Astrocyte of the cerebellum (primary cell): ENCODE results near the gene ANKRD9.

Experiments
- DNase-seq: peaks from one replicate; pipeline ENCODE4 v3.0.0-alpha.2; 2011; ENCODE audit warnings: low read depth
- H3K4me3 ChIP-seq: 2 replicates; pipeline ENCODE4 v1.5.1; 2011; ENCODE audit warnings: mild to moderate bottlenecking, low read depth, low read length, moderate library complexity
- in situ Hi-C: cut with HindIII; loops from 2 replicates; pipeline ENCODE4 v1.10.0; 2017; ENCODE audit warnings: low sequenced_read_pairs
- TF ChIP-seq, protein P1 (sequence below): IDR thresholded peaks from 2 replicates; pipeline ENCODE4 v1.5.1; 2012; ENCODE audit warnings: low read length, low read depth, moderate library complexity, mild to moderate bottlenecking; ENCODE audit errors: missing control alignments

ANKRD9 gene

DNA sequence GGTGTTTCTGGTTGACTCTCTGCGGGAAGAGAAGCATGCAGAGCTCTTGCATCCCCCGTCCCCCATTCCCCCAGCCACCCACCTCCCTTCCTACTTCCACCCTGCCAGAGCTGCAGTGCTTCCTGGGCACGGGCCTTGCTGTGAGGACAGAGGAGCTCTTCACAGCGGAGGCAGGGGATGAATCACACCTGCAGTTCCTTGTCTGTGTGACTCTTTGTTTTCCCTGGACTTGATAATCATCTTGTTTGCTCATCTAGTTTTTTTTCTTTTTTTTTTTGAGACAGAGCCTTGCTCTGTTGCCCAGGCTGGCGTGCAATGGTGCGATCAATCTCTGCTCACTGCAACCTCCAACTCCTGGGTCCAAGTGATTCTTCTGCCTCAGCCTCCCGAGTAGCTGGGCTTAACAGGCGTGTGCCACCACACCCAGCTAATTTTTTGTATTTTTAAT lies 27.8 kb downstream of the ANKRD9 start:
- TF ChIP-seq, protein P1, sequence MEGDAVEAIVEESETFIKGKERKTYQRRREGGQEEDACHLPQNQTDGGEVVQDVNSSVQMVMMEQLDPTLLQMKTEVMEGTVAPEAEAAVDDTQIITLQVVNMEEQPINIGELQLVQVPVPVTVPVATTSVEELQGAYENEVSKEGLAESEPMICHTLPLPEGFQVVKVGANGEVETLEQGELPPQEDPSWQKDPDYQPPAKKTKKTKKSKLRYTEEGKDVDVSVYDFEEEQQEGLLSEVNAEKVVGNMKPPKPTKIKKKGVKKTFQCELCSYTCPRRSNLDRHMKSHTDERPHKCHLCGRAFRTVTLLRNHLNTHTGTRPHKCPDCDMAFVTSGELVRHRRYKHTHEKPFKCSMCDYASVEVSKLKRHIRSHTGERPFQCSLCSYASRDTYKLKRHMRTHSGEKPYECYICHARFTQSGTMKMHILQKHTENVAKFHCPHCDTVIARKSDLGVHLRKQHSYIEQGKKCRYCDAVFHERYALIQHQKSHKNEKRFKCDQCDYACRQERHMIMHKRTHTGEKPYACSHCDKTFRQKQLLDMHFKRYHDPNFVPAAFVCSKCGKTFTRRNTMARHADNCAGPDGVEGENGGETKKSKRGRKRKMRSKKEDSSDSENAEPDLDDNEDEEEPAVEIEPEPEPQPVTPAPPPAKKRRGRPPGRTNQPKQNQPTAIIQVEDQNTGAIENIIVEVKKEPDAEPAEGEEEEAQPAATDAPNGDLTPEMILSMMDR = no peak
- DNase-seq = no peak
- no peak overlapping the region for H3K4me3 ChIP-seq
- in situ Hi-C loops = no loop called here

DNA sequence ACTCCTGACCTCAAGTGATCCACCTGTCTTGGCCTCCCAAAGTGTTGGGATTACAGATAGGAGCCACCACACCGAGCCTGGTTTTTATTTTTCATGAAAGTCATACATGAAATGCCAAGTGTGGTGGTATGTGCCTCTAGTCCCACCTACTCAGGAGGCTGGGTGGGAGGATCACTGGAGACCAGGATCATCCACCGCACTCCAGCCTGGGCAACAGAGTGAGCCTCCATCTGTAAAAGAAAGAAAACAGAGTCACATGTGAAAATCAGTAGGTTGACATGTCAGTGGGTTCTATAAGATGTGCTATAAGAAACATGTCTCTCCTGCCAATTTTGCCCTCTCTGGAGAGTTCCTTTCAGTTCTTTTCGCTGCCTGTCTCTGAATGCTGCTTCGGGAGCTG lies 28.2 kb downstream of the ANKRD9 start:
- in situ Hi-C loops = no loop called here
- TF ChIP-seq, protein P1 = no peak
- no peak overlapping the region for H3K4me3 ChIP-seq
- DNase-seq = no peak

DNA sequence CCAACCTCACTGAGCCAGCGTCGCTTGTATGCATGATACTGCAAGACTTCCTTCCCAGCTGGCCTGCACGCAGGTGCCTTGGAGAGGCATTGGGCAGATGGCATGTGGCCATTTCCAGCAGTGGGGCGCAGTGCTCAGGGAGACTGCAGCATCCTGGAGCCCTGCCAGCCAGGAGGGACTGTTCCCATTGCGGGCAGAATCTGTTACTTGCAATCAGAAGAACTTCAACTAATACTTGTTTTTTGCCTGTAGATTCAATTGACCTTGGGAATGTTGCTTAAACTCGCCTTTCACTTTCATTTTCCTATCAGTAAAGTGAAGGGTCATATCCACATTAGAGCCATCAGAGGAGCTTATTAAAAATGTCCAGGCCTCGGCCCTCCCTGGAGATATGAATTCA lies 29.8 kb downstream of the ANKRD9 start:
- H3K4me3 ChIP-seq = no peak overlapping the region
- no peak for DNase-seq
- TF ChIP-seq, protein P1 = no peak
- in situ Hi-C loops = no loop called here

GRCh38 chr14:102479107-102479506 lies 30.5 kb downstream of the ANKRD9 start:
- no peak overlapping the region for H3K4me3 ChIP-seq
- TF ChIP-seq, protein P1 = no peak
- in situ Hi-C loops = no loop called here
- DNase-seq = no peak

GRCh38 chr14:102474934-102475333 lies 34.6 kb downstream of the ANKRD9 start:
- TF ChIP-seq, protein P1 = no peak
- H3K4me3 ChIP-seq = no peak overlapping the region
- DNase-seq = peak; percentile 29
- in situ Hi-C loops = no loop called here

DNA sequence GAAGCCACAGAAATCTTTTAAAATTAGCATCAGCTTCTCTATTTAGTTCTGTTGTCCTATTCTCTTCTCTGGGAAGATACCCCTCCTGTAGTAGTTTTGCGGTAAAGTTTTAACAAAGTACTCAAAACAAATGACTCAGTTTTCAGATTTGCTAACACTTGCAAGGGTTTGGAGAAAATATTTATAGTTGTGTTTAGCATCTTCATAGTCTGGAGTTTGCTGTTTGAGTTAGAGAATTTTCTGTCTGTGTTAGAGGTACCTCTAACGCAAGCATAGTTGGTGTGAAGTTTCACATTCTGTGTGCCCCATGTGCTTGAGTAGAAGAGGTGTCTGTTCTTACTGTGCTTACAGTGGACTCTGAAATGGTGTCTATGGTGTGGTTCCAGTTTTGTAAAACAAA lies 36.0 kb downstream of the ANKRD9 start:
- TF ChIP-seq, protein P1 = no peak
- no peak for DNase-seq
- H3K4me3 ChIP-seq = no peak overlapping the region
- in situ Hi-C loops = no loop called here

DNA sequence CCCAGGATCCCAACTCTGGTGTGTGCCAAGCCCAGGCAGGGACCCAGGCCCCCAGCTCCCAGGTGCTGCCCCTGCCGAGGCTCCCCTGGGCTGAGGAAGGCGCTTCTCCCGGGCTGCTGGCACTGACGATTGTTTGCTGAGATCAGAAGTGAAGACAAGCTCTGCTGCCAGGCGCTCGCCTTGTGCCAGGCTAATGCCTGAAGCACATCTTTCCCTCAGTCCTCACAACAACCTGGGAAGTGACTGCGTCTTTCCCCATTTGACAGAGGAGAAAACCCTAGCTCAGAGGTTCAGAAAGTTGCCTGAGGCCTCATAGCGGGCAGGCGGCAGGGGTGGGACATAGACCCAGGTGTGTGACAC lies 36.8 kb downstream of the ANKRD9 start:
- TF ChIP-seq, protein P1 = no peak

More for the DNA sequence above, 36.8 kb downstream of the ANKRD9 start:
- no peak overlapping the region for H3K4me3 ChIP-seq
- DNase-seq = no peak
- in situ Hi-C loops = no loop called here
